Nephron progenitor cell (in vitro differentiated cells): ENCODE data around the gene CC2D1B.
"Not testable (repeated sequence)": the region's sequence is repeated elsewhere in the genome, so short reads cannot be mapped to it uniquely, and the experiment has no call there.

ENCODE experiments used
- DNase-seq: peaks from one replicate; pipeline ENCODE4 v3.0.0; 2021
- H3K27ac Mint-ChIP-seq: 2 replicates; pipeline ENCODE4 v1.8.0; 2021; ENCODE audit warnings: mild to moderate bottlenecking, moderate library complexity, mixed read lengths
- H3K27me3 Mint-ChIP-seq: 2 replicates; pipeline ENCODE4 v1.8.0; 2021; ENCODE audit warnings: mild to moderate bottlenecking, low read depth, mixed read lengths; ENCODE audit not compliant: poor library complexity
- H3K36me3 Mint-ChIP-seq: 2 replicates; pipeline ENCODE4 v1.8.0; 2021; ENCODE audit warnings: low read depth, mixed read lengths
- H3K4me1 Mint-ChIP-seq: 2 replicates; pipeline ENCODE4 v1.8.0; 2021; ENCODE audit warnings: mixed read lengths
- H3K4me3 Mint-ChIP-seq: 2 replicates; pipeline ENCODE4 v1.8.0; 2021; ENCODE audit warnings: mild to moderate bottlenecking, moderate library complexity, mixed read lengths
- H3K9me3 Mint-ChIP-seq: 2 replicates; pipeline ENCODE4 v1.8.0; 2021; ENCODE audit warnings: mild to moderate bottlenecking, moderate library complexity, mixed read lengths
- CTCF ChIP-seq: fragments of 200-600 bp; sonication (generic); IDR thresholded peaks from 2 replicates; pipeline ENCODE4 v1.5.0; 2021; ENCODE audit warnings: antibody characterized with exemption

CC2D1B gene

GRCh38 chr1:52385376-52385775, 19.4 kb upstream of the CC2D1B start:
- DNase-seq = no peak
- Mint-ChIP-seq H3K9me3 (no peaks in the 10 kb centered on the region), H3K4me3 (no peak overlapping the region), H3K36me3 (peaks cover 59% of the 10 kb centered on the region), H3K27ac (no peak overlapping the region), H3K27me3 (peaks cover under 1% of the 10 kb centered on the region), H3K4me1 (no peaks in the 10 kb centered on the region)
- no peak for TF ChIP-seq CTCF

GRCh38 chr1:52369851-52370250, 3.8 kb upstream of the CC2D1B start:
- not testable (repeated sequence) for H3K27ac Mint-ChIP-seq, H3K4me3 Mint-ChIP-seq, H3K9me3 Mint-ChIP-seq, H3K27me3 Mint-ChIP-seq, DNase-seq
- H3K36me3 Mint-ChIP-seq = peaks cover 26% of the 10 kb centered on the region
- peaks cover 30% of the 10 kb centered on the region for H3K4me1 Mint-ChIP-seq

GRCh38 chr1:52368383-52369172, 2.6 kb upstream of the CC2D1B start:
- H3K27me3 Mint-ChIP-seq = peaks cover 10% of the 10 kb centered on the region
- TF ChIP-seq CTCF = no peak
- peak overlapping the region; percentile 82 for H3K4me3 Mint-ChIP-seq
- DNase-seq = peak; percentile 77
- H3K36me3 Mint-ChIP-seq = peaks cover 18% of the 10 kb centered on the region
- peaks cover 38% of the 10 kb centered on the region for H3K4me1 Mint-ChIP-seq
- no peak overlapping the region for H3K27ac Mint-ChIP-seq
- no peaks in the 10 kb centered on the region for H3K9me3 Mint-ChIP-seq

- Mint-ChIP-seq H3K27ac (no peak overlapping the region), H3K4me1 (peaks cover 38% of the 10 kb centered on the region), H3K27me3 (peaks cover 10% of the 10 kb centered on the region), H3K4me3 (peak overlapping the region; percentile 94), H3K36me3 (peaks cover 12% of the 10 kb centered on the region), H3K9me3 (no peaks in the 10 kb centered on the region)
- TF ChIP-seq CTCF = no peak
- DNase-seq = no peak
Observed at GRCh38 chr1:52367272-52367671, 1.3 kb upstream of the CC2D1B start.

- no peak for TF ChIP-seq CTCF
- Mint-ChIP-seq H3K4me1 (peaks cover 42% of the 10 kb centered on the region), H3K4me3 (peak overlapping the region; percentile 94), H3K27ac (no peak overlapping the region), H3K27me3 (peaks cover 10% of the 10 kb centered on the region), H3K9me3 (no peaks in the 10 kb centered on the region), H3K36me3 (peaks cover 17% of the 10 kb centered on the region)
- DNase-seq = no peak
Observed at GRCh38 chr1:52366517-52366827, 467 bp upstream of the CC2D1B start.

GRCh38 chr1:52365071-52365745, 797 bp downstream of the CC2D1B start:
- Mint-ChIP-seq H3K27ac (peak overlapping the region; percentile 96), H3K36me3 (peaks cover 23% of the 10 kb centered on the region), H3K4me1 (peaks cover 43% of the 10 kb centered on the region), H3K27me3 (peaks cover 10% of the 10 kb centered on the region), H3K9me3 (no peaks in the 10 kb centered on the region), H3K4me3 (peak overlapping the region; percentile 94)
- peak; percentile 29 for DNase-seq
- TF ChIP-seq CTCF = no peak
